Activated CD4-positive, alpha-beta memory T cell treated with anti-CD3 and anti-CD28 coated beads for 36 hours (primary cell): ENCODE data around the gene SV2B. TPM values are rescaled to one million over a fixed set of nuclear protein-coding genes. Genes with fewer than 3 reads are reported as not detected.

Experiments used
- CTCF ChIA-PET: fragments of 350-600 bp; sonication (Branson Sonifier 250); formaldehyde crosslinking; loops from one replicate; lab custom pipeline; 2021; ENCODE audit warnings: antibody characterized with exemption, inconsistent platforms; lab: Charles Lee
- POLR2A ChIA-PET: fragments of 350-600 bp; sonication (Branson Sonifier 250); formaldehyde crosslinking; loops from one replicate; lab custom pipeline; 2021; ENCODE audit warnings: antibody characterized with exemption; lab: Charles Lee
- DNase-seq: peaks from one replicate; pipeline ENCODE4 v3.0.0-alpha.2; 2020
- H3K27ac Mint-ChIP-seq: one replicate; pipeline ENCODE4 v1.8.0; 2021; ENCODE audit warnings: mixed read lengths
- H3K27me3 Mint-ChIP-seq: one replicate; pipeline ENCODE4 v1.8.0; 2021; ENCODE audit warnings: mixed read lengths
- H3K36me3 Mint-ChIP-seq: one replicate; pipeline ENCODE4 v1.8.0; 2021; ENCODE audit warnings: mixed read lengths
- H3K4me1 Mint-ChIP-seq: one replicate; pipeline ENCODE4 v1.8.0; 2021; ENCODE audit warnings: low read depth, mixed read lengths
- H3K4me3 Mint-ChIP-seq: one replicate; pipeline ENCODE4 v1.8.0; 2021; ENCODE audit warnings: mild to moderate bottlenecking, mixed read lengths
- H3K9me3 Mint-ChIP-seq: one replicate; pipeline ENCODE4 v1.8.0; 2021; ENCODE audit warnings: mixed read lengths
- intact Hi-C: fragments of 100-400 bp; cut with micrococcal nuclease; formaldehyde crosslinking; loops from one replicate; pipeline ENCODE4 v1.15.1; 2023
- total RNA-seq, 2 experiments: library from RNA; stranded (reverse); gene quantifications; one replicate each; pipeline ENCODE4 v1.2.3, GENCODE V29; 2021

The SV2B gene
- total RNA-seq, 2 experiments from 2014 or later, result 0.02 to 0.05 TPM

GRCh38 chr15:91108421-91108820 lies 8.4 kb downstream of the SV2B start:
- CTCF ChIA-PET, result no interaction called here
- Mint-ChIP-seq H3K36me3 (no peaks in the 10 kb centered on the region), H3K9me3 (no peaks in the 10 kb centered on the region), H3K27me3 (peaks cover 38% of the 10 kb centered on the region), H3K4me3 (no peak overlapping the region), H3K4me1 (no peaks in the 10 kb centered on the region), H3K27ac (no peak overlapping the region)
- intact Hi-C loops, result no loop called here
- DNase-seq, result no peak
- POLR2A ChIA-PET, result no interaction called here

DNA sequence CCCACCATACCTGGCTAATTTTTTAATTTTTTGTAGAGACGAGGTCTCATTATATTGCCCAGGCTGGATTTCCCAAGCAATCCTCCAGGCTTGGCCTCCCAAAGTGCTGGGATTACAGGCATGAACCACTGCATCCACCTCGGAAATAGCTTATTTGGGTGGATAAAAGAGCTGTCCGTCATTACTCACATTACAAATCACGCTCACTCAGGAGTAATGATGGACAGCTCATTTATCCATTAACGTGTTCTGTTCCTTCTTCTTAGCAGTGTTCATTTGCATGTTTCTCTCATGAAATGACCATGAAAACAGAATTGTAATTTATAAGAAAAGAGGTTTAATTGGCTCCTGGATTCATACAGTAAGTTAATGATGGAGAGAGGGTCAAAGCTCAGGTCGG lies 9.8 kb downstream of the SV2B start:
- Mint-ChIP-seq H3K27me3 (peaks cover 31% of the 10 kb centered on the region), H3K9me3 (no peaks in the 10 kb centered on the region), H3K36me3 (no peaks in the 10 kb centered on the region), H3K4me3 (no peak overlapping the region), H3K27ac (no peak overlapping the region), H3K4me1 (no peaks in the 10 kb centered on the region)
- ChIA-PET CTCF (interaction anchor here (1.5 to 1.6 kb wide), 2 partner anchors 10 to 54 kb away, joined by 3 to 4 read pairs; partner anchors contain the start of gene SV2B), POLR2A (no interaction called here)
- intact Hi-C loops, result no loop called here
- DNase-seq, result no peak

DNA sequence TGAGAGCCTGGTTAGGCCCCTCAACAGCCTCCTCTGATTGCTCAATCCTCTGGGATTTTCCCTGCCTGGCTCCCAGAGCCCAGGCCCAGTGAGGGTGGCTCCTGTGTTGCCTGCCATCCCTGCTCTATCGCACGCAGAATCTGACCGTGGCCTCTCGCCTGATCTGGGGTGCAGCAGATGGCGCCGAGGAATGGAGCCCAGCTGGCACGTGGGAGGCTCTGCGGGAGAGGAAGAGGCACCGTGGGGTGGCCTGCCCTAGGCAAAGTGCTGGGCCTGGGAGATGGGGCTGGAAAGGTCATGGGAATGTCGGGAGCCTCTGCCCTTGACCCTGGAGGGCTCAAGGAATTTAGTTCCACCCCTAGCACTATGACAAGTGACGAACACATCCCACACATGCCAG lies 10.3 kb downstream of the SV2B start:
- ChIA-PET CTCF (interaction anchor here (1.5 to 1.6 kb wide), 2 partner anchors 10 to 55 kb away, joined by 3 to 4 read pairs; partner anchors contain the start of gene SV2B), POLR2A (no interaction called here)
- Mint-ChIP-seq H3K27ac (no peak overlapping the region), H3K9me3 (no peaks in the 10 kb centered on the region), H3K36me3 (no peaks in the 10 kb centered on the region), H3K4me1 (no peaks in the 10 kb centered on the region), H3K4me3 (no peak overlapping the region), H3K27me3 (peaks cover 27% of the 10 kb centered on the region)
- intact Hi-C loops, result no loop called here
- DNase-seq, result no peak

DNA sequence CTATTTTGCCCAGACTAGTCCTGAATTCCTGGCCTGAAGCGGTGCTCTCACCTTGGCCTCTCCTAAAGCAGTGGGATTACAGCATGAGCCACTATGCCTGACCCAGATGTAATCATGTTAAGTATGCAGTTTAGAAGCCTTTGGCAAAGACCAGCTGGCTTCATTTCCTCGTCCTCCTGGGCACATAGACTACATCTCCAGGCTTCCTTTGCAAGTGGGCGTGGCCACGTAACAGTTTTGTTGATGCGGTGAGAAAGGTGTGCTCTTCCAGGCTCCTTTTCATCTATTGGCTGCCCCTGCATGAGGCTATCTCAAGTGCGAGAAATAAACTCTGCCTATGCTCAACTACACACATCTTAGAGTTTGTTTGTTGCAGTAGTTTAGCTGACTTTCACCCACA lies 13.0 kb downstream of the SV2B start:
- H3K36me3 Mint-ChIP-seq, result no peaks in the 10 kb centered on the region
- DNase-seq, result no peak
- H3K4me3 Mint-ChIP-seq, result no peak overlapping the region
- no peak overlapping the region for H3K27ac Mint-ChIP-seq
- peaks cover 2% of the 10 kb centered on the region for H3K4me1 Mint-ChIP-seq
- intact Hi-C loops, result no loop called here
- H3K9me3 Mint-ChIP-seq, result peaks cover 2% of the 10 kb centered on the region
- CTCF ChIA-PET, result interaction anchor here (1.0 kb wide), 1 partner anchor 13 kb away, joined by 5 read pairs; the partner anchor contains the start of gene SV2B
- POLR2A ChIA-PET, result no interaction called here
- peaks cover 17% of the 10 kb centered on the region for H3K27me3 Mint-ChIP-seq

DNA sequence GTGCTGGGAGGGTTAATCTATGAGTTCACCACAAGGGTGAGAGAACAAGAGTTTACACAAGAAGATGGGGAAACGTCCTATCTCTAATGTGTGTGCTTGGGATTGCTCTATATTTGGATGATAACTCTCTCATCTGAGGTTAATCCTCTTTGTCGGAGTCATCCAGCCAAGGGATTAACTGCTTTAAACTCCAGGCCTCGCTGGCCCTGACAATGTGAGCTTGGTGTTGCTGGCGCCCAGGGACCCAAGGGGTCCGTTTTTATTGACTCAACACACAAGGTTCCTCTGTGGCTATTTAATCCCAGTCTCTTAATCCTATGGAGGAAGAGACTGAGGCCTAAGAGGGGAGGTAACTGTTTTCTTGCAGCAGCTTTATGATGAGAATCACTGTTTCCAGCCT lies 14.2 kb downstream of the SV2B start:
- peaks cover 2% of the 10 kb centered on the region for H3K9me3 Mint-ChIP-seq

GRCh38 chr15:91116113-91117067 lies 16.3 kb downstream of the SV2B start:
- peaks cover 8% of the 10 kb centered on the region for H3K27me3 Mint-ChIP-seq
- ChIA-PET CTCF (no interaction called here), POLR2A (no interaction called here)
- intact Hi-C loops, result no loop called here
- no peak for DNase-seq
- no peak overlapping the region for H3K4me3 Mint-ChIP-seq
- H3K4me1 Mint-ChIP-seq, result peaks cover 2% of the 10 kb centered on the region
- peaks cover 2% of the 10 kb centered on the region for H3K9me3 Mint-ChIP-seq
- H3K36me3 Mint-ChIP-seq, result no peaks in the 10 kb centered on the region
- H3K27ac Mint-ChIP-seq, result no peak overlapping the region

More for the DNA sequence above, 14.2 kb downstream of the SV2B start:
- Mint-ChIP-seq H3K36me3 (no peaks in the 10 kb centered on the region), H3K27ac (no peak overlapping the region), H3K4me3 (no peak overlapping the region), H3K27me3 (peaks cover 10% of the 10 kb centered on the region), H3K4me1 (peaks cover 2% of the 10 kb centered on the region)
- intact Hi-C loops, result no loop called here
- CTCF ChIA-PET, result interaction anchor here (0.8 kb wide), 1 partner anchor 14 kb away, joined by 3 read pairs; the partner anchor contains the start of gene SV2B
- DNase-seq, result no peak
- POLR2A ChIA-PET, result no interaction called here

DNA sequence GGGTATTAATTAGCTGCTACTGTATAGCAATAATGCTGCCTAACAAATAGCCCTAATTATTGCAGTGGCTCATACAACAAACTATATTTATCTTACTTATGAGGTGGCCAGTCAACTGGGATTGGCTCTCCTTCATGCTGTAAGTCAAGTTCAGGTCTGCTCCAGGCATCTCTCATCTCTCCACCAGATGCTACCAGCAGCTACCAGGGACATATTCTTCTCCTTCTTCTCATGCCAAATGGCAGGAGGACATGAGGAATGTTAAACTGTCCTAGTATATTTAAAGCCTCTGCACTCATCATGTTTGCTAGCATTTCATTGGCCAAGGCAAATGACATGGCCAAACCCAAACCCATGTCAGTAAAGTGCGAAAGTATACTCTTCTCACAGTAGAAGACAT lies 17.3 kb downstream of the SV2B start:
- Mint-ChIP-seq H3K4me1 (peaks cover 2% of the 10 kb centered on the region), H3K4me3 (no peak overlapping the region), H3K27ac (no peak overlapping the region), H3K36me3 (no peaks in the 10 kb centered on the region), H3K27me3 (peaks cover 5% of the 10 kb centered on the region), H3K9me3 (peaks cover 2% of the 10 kb centered on the region)
- intact Hi-C loops, result no loop called here
- no peak for DNase-seq
- POLR2A ChIA-PET, result no interaction called here
- CTCF ChIA-PET, result no interaction called here

- peaks cover 6% of the 10 kb centered on the region for H3K27me3 Mint-ChIP-seq
- H3K4me3 Mint-ChIP-seq, result no peak overlapping the region
- no peak for DNase-seq
- H3K36me3 Mint-ChIP-seq, result no peaks in the 10 kb centered on the region
- peaks cover 2% of the 10 kb centered on the region for H3K4me1 Mint-ChIP-seq
- no peak overlapping the region for H3K27ac Mint-ChIP-seq
- CTCF ChIA-PET, result interaction anchor here (1.2 kb wide), 1 partner anchor 150 kb away, joined by 3 read pairs; no protein-coding TSS in a partner anchor
- POLR2A ChIA-PET, result no interaction called here
- intact Hi-C loops, result no loop called here
- H3K9me3 Mint-ChIP-seq, result peaks cover 2% of the 10 kb centered on the region
These were observed 18.9 kb downstream of the SV2B start for GRCh38 chr15:91118817-91119590.

GRCh38 chr15:91122296-91122695 lies 22.2 kb downstream of the SV2B start:
- CTCF ChIA-PET, result no interaction called here
- intact Hi-C loops, result no loop called here
- peaks cover 21% of the 10 kb centered on the region for H3K27me3 Mint-ChIP-seq

DNA sequence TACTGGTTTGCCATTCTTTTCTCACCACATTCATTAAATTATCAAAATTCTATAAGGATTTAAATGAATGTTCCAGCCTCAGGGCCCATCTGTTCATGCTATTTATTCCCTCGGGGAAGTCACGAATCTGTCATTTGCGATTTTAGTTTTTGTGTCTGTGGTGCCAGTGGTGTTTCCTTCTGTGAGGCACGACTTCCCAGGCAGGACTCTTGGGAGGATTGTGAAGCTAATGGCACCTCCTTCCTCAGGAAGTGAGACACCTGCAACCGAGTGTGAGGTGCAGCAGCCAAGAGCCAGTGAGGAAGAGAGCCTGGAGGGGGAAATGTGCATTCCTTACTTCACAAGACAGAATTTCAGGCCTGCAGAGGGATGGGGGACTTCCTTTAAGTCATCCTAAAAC lies 24.1 kb downstream of the SV2B start:
- ChIA-PET CTCF (no interaction called here), POLR2A (no interaction called here)
- intact Hi-C loops, result no loop called here
- Mint-ChIP-seq H3K4me3 (no peak overlapping the region), H3K4me1 (no peaks in the 10 kb centered on the region), H3K27me3 (peaks cover 21% of the 10 kb centered on the region), H3K36me3 (no peaks in the 10 kb centered on the region), H3K27ac (no peak overlapping the region), H3K9me3 (no peaks in the 10 kb centered on the region)
- no peak for DNase-seq

More at GRCh38 chr15:91122296-91122695, 22.2 kb downstream of the SV2B start:
- Mint-ChIP-seq H3K27ac (no peak overlapping the region), H3K4me1 (no peaks in the 10 kb centered on the region), H3K9me3 (no peaks in the 10 kb centered on the region), H3K36me3 (no peaks in the 10 kb centered on the region), H3K4me3 (no peak overlapping the region)
- DNase-seq, result no peak
- POLR2A ChIA-PET, result no interaction called here

- no peak overlapping the region for H3K4me3 Mint-ChIP-seq
- H3K9me3 Mint-ChIP-seq, result no peaks in the 10 kb centered on the region
- no peaks in the 10 kb centered on the region for H3K36me3 Mint-ChIP-seq
- H3K4me1 Mint-ChIP-seq, result no peaks in the 10 kb centered on the region
- ChIA-PET POLR2A (no interaction called here), CTCF (no interaction called here)
- intact Hi-C loops, result no loop called here
- H3K27me3 Mint-ChIP-seq, result peaks cover 21% of the 10 kb centered on the region
- DNase-seq, result no peak
- no peak overlapping the region for H3K27ac Mint-ChIP-seq
These were observed 25.1 kb downstream of the SV2B start for GRCh38 chr15:91125162-91125561.

DNA sequence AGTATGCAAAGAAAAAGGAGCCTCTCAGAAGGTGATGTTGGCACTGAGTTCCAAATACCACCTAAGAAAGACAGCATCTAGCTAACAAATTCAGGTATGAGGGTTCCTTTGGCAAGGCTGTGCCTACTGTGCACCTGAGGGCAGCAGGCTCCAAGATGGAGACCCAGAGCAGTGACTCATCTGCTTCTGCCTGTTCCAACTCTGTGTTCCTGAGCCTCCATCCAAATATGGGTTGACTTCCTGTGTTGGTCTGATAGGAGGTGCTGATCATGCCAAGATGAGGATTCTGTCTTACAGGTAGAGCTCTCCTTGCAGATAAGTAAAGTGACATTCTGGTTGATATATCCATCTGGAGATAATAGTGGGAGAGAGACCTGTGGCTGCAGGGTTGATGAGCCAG lies 26.0 kb downstream of the SV2B start:
- H3K9me3 Mint-ChIP-seq, result no peaks in the 10 kb centered on the region
- H3K4me1 Mint-ChIP-seq, result no peaks in the 10 kb centered on the region
- ChIA-PET POLR2A (no interaction called here), CTCF (no interaction called here)
- DNase-seq, result no peak
- H3K27ac Mint-ChIP-seq, result no peak overlapping the region
- peaks cover 21% of the 10 kb centered on the region for H3K27me3 Mint-ChIP-seq
- intact Hi-C loops, result no loop called here
- H3K4me3 Mint-ChIP-seq, result no peak overlapping the region
- no peaks in the 10 kb centered on the region for H3K36me3 Mint-ChIP-seq
